AG10803 (cell line): Measurements from ENCODE around the gene CRYZL1.
A peak's percentile ranks its signal among the peaks of the same experiment; 100 is the strongest.

Experiments
- DNase-seq: peaks from one replicate; pipeline ENCODE4 v3.0.0; 2010; ENCODE audit warnings: low read depth
- H3K4me3 ChIP-seq: 2 replicates; pipeline ENCODE4 v1.5.1; 2011; ENCODE audit warnings: mild to moderate bottlenecking, low read length, control low read depth
- CTCF ChIP-seq: conservative IDR thresholded peaks from 2 replicates; pipeline ENCODE4 v1.5.1; 2011; ENCODE audit warnings: mild to moderate bottlenecking, low read length, control low read depth, inconsistent platforms

CRYZL1 gene

DNA sequence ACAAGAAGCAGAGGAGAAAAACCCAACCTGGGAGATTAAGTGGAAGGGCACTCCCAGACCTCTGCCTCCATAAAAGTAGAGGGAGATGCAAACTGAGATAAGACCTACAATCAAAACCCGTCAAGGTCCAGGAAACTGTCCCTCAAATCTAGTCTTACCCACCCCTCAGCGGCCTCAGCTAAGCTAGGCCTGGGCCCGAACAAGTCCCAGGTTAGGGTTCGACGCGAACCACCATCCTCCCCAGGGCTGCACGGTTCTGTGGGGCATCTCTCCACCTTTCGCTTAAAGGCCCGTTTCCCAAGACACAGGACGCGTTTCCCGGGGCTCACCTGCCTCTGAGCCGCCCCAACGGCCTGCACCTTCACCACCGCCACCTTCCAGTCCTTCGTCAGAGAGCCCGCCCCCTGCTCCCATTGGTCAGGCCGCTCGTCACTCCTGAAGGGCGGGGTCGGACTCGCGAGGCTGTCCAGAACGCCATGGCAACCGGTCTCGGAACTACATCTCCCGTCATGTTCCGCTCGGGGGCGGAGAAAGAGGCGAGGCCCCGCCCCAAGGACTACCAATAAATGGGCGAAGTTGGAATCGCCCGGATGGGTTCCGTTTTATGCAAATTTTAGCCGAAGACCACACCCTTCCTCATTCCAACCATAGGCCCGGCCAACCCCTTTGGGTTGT, at the start of gene CRYZL1:
Gene CRYZL1, minus strand, starts transcription at position 390 of the 675 bp plus-strand sequence. CDS start 10,190 bp downstream, outside the sequence.
- peak; percentile 100 for DNase-seq
- no peak for TF ChIP-seq CTCF
- peak within 1 kb of the TSS; percentile 96 for H3K4me3 ChIP-seq

GRCh38 chr21:33690874-33691273, 49.3 kb upstream of the CRYZL1 start:
- no peak overlapping the region for H3K4me3 ChIP-seq
- TF ChIP-seq CTCF, result no peak
- DNase-seq, result no peak

DNA sequence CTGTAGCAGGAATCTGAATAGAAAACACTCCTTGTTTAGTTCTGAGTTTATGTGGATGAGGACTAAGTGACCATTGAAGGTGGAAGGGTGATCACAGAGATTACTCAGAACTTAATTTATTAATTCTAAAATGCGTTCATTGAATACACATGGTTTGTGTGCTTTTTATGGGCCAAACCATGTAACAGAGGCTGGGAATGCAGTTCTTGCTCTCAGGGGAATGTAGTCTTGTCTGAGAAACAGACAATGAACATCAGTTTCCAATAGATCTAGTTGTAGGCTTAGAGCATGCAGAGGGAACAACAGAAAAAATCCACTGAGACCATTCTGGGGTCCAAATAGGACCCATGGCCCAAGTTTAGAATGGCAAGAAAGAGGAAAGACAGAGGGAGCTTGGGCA, 46.8 kb upstream of the CRYZL1 start:
- H3K4me3 ChIP-seq, result no peak overlapping the region
- DNase-seq, result peak; percentile 88
- no peak for TF ChIP-seq CTCF

GRCh38 chr21:33687634-33688033, 46.1 kb upstream of the CRYZL1 start:
- H3K4me3 ChIP-seq, result no peak overlapping the region
- DNase-seq, result no peak
- no peak for TF ChIP-seq CTCF

DNA sequence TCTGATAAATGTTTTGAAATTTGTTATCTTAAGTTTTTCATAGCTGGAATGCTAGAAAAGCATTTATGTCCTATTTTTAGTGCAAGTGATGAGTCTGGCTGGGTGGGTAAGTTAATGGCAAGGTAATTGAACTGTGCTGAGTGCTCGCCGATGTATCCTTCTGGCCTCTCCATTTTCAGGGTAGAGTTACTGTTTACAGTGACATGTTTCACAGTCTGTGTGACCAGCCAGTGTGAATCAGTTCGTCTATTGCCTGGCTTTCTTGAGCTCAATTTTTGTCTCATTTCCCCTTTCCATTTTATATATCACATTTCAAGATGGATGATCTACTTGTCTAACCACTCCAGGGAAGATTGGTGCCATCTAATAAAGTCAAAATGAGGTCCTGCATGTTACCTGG, 44.8 kb upstream of the CRYZL1 start:
- no peak overlapping the region for H3K4me3 ChIP-seq
- no peak for DNase-seq
- no peak for TF ChIP-seq CTCF

- TF ChIP-seq CTCF, result no peak
- DNase-seq, result peak; percentile 95
- H3K4me3 ChIP-seq, result no peak overlapping the region
Observed at GRCh38 chr21:33685613-33686197, 44.2 kb upstream of the CRYZL1 start.

DNA sequence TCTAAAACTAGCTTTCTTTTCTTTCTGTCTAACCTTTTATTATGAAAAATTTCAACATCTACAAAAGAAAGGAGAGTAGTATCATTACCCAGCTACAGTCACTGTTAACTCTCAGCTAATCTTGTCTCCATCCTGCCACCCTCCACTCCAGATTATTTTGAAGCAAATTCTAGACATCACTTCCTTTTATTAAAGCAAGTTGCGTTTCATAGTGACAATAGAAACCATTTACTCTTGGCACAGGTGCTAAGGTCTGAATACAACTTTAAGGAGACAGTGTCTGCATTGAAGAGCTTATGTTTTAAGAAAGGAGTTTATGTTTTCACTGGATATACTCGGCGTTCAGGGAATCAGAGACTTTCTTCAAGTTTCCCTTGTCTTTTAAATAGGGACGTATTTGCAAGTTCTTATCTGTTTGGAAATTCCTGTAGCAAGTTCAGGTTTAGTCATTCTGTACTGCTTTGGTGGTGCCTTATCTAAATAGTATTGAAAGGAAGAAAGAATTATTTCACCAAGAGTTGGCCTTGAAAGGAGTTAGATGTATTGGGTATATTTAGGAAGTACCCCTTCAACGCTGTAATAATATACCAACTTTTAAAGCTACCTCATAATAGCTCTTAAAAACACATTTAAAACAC, 43.5 kb upstream of the CRYZL1 start:
- DNase-seq, result no peak
- no peak for TF ChIP-seq CTCF
- no peak overlapping the region for H3K4me3 ChIP-seq
